ENCODE measurements around the gene KIF12. TPM values are rescaled to one million over a fixed set of nuclear protein-coding genes. Genes with fewer than 3 reads are reported as not detected.

Gene KIF12
- total RNA-seq, 1 experiment from 2014 or later: 54.6 TPM

DNA sequence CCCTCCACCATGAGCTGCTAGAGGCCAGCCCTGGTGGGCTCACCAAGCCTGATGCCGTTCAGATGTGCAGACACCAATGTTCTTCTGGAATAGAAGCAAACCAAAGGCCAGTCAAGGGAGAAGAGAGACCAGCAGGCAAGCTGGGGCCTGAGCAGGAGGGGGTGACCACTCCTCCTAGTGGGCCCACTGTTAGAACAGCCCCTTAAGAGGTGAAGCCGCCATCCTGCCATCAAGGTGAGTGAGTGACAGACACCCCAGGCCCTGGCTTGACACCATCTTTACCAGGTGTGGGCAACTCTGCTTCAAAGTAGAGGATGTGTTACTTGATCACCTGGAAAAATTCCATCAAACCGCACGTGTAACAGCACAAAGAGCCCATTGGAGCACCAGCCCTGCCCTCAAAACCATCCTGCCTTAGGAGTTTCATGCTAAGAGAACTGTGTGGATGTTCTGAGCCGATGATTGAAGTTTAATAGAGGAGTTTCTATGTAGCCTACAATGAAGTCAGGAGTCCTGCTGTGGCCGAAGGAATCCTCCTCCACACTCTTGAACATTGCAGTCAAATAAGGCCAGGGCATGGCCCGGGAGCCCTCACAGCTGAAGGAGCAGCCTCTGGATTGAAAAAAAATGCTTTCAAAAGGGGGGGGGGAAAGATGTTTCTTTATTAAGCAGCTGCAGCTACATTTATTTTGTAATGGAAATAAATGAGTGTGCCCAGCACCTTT lies 41.8 kb downstream of the KIF12 start:
- Mint-ChIP-seq H3K4me3 (ENCODE audit: unreplicated experiment) (no peak overlapping the region), H3K27ac (ENCODE audit: unreplicated experiment) (no peak overlapping the region), H3K9me3 (ENCODE audit: unreplicated experiment) (no peaks in the 10 kb centered on the region), H3K27me3 (ENCODE audit: insufficient read depth, unreplicated experiment) (no peaks in the 10 kb centered on the region), H3K36me3 (ENCODE audit: insufficient read depth, unreplicated experiment) (peaks cover 5% of the 10 kb centered on the region), H3K4me1 (ENCODE audit: low read depth, unreplicated experiment) (peaks cover 7% of the 10 kb centered on the region)
- Histone ChIP-seq H3K4me1 (peaks cover 7% of the 10 kb centered on the region; the same call in 1 of the 2 replicates), H3K4me3 (ENCODE audit: low read depth, low read length) (no peak overlapping the region), H3K27me3 (replicated peaks; ENCODE audit: control insufficient read depth, insufficient read depth, low read length) (no peaks in the 10 kb centered on the region), H3K9me3 (no peaks in the 10 kb centered on the region), H3K36me3 (ENCODE audit: control insufficient read depth, insufficient read depth, low read length) (no peaks in the 10 kb centered on the region)
- BruUV-seq (replicated peaks): no TSS peak
- TF ChIP-seq, protein P1, sequence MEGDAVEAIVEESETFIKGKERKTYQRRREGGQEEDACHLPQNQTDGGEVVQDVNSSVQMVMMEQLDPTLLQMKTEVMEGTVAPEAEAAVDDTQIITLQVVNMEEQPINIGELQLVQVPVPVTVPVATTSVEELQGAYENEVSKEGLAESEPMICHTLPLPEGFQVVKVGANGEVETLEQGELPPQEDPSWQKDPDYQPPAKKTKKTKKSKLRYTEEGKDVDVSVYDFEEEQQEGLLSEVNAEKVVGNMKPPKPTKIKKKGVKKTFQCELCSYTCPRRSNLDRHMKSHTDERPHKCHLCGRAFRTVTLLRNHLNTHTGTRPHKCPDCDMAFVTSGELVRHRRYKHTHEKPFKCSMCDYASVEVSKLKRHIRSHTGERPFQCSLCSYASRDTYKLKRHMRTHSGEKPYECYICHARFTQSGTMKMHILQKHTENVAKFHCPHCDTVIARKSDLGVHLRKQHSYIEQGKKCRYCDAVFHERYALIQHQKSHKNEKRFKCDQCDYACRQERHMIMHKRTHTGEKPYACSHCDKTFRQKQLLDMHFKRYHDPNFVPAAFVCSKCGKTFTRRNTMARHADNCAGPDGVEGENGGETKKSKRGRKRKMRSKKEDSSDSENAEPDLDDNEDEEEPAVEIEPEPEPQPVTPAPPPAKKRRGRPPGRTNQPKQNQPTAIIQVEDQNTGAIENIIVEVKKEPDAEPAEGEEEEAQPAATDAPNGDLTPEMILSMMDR (IDR thresholded peaks at IDR 0.05; ENCODE audit: insufficient read depth in 1 of 2, low read depth in 1 of 2, low read length in 1 of 2, severe bottlenecking in 1 of 2, unreplicated experiment in 1 of 2): no peak
- POLR2A ChIA-PET: no interaction called here
- intact Hi-C loops (cut with micrococcal nuclease; ENCODE audit: unreplicated experiment): no loop called here
- CTCF ChIA-PET: no interaction called here
- DNase-seq: no peak

DNA sequence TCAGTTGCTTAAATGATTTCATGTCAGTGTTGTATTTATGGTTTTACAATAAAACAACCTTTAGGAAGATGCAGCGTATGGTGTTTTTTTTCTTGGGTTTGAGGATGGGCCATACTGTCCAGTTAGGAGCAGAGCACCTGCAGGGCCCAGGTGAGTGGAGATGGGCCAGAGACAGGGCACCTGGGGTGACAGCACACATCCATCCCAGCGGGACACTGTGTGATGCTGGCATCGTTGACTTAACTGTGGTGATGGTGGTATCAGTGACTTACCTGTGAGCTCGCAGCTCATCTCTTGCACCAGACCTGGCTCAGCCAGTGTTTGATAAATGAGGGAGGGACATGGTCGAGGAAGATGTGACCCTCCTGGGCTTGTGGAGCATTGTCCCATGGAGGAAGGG lies 42.6 kb downstream of the KIF12 start:
- Histone ChIP-seq H3K4me3 (ENCODE audit: low read depth, low read length) (no peak overlapping the region), H3K27me3 (replicated peaks; ENCODE audit: control insufficient read depth, insufficient read depth, low read length) (no peaks in the 10 kb centered on the region), H3K9me3 (no peaks in the 10 kb centered on the region), H3K36me3 (ENCODE audit: control insufficient read depth, insufficient read depth, low read length) (no peaks in the 10 kb centered on the region), H3K4me1 (no peaks in the 10 kb centered on the region)
- BruUV-seq (replicated peaks): no TSS peak
- peaks cover 5% of the 10 kb centered on the region for H3K36me3 Mint-ChIP-seq (ENCODE audit: insufficient read depth, unreplicated experiment)
- POLR2A ChIA-PET: no interaction called here
- intact Hi-C loops (cut with micrococcal nuclease; ENCODE audit: unreplicated experiment): no loop called here
- no peaks in the 10 kb centered on the region for H3K4me1 Mint-ChIP-seq (ENCODE audit: low read depth, unreplicated experiment)
- no peaks in the 10 kb centered on the region for H3K27me3 Mint-ChIP-seq (ENCODE audit: insufficient read depth, unreplicated experiment)
- TF ChIP-seq, protein P1 (IDR thresholded peaks at IDR 0.05; ENCODE audit: insufficient read depth in 1 of 2, low read depth in 1 of 2, low read length in 1 of 2, severe bottlenecking in 1 of 2, unreplicated experiment in 1 of 2): no peak
- DNase-seq: no peak
- no peaks in the 10 kb centered on the region for H3K9me3 Mint-ChIP-seq (ENCODE audit: unreplicated experiment)
- no peak overlapping the region for H3K4me3 Mint-ChIP-seq (ENCODE audit: unreplicated experiment)
- H3K27ac Mint-ChIP-seq (ENCODE audit: unreplicated experiment): no peak overlapping the region
- CTCF ChIA-PET: no interaction called here

DNA sequence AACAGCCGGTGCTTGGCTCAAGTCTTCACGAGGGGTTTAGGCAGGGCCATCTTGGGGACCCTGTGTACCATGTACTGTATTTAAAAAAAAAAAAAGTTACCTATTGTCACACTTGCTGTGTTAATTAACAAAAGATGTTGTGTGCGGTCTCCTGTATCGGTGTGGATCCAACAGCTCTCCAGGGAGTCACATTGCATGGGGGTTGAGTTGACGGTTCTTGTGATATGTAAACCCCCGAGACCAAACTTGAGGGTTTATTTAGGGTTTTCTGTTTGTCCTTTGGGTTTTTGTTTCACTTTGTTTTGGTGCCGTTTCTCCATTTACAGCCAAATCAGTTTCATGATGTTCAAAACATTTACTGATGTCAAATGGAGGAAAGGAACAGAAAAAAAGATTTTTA lies 43.2 kb downstream of the KIF12 start:
- intact Hi-C loops (cut with micrococcal nuclease; ENCODE audit: unreplicated experiment): no loop called here
- no peaks in the 10 kb centered on the region for H3K36me3 ChIP-seq (ENCODE audit: control insufficient read depth, insufficient read depth, low read length)

More for the DNA sequence above, 43.2 kb downstream of the KIF12 start:
- Histone ChIP-seq H3K27me3 (replicated peaks; ENCODE audit: control insufficient read depth, insufficient read depth, low read length) (no peaks in the 10 kb centered on the region), H3K4me3 (ENCODE audit: low read depth, low read length) (no peak overlapping the region), H3K4me1 (no peaks in the 10 kb centered on the region), H3K9me3 (no peaks in the 10 kb centered on the region)
- no peaks in the 10 kb centered on the region for H3K27me3 Mint-ChIP-seq (ENCODE audit: insufficient read depth, unreplicated experiment)
- POLR2A ChIA-PET: no interaction called here
- peaks cover 5% of the 10 kb centered on the region for H3K36me3 Mint-ChIP-seq (ENCODE audit: insufficient read depth, unreplicated experiment)
- H3K9me3 Mint-ChIP-seq (ENCODE audit: unreplicated experiment): no peaks in the 10 kb centered on the region
- CTCF ChIA-PET: no interaction called here
- TF ChIP-seq, protein P1 (IDR thresholded peaks at IDR 0.05; ENCODE audit: insufficient read depth in 1 of 2, low read depth in 1 of 2, low read length in 1 of 2, severe bottlenecking in 1 of 2, unreplicated experiment in 1 of 2): no peak
- no peak for DNase-seq
- H3K27ac Mint-ChIP-seq (ENCODE audit: unreplicated experiment): no peak overlapping the region
- no peaks in the 10 kb centered on the region for H3K4me1 Mint-ChIP-seq (ENCODE audit: low read depth, unreplicated experiment)
- no TSS peak for BruUV-seq (replicated peaks)
- H3K4me3 Mint-ChIP-seq (ENCODE audit: unreplicated experiment): no peak overlapping the region
